Smooth muscle cell (in vitro differentiated cells): ENCODE results near the gene ATRNL1. TPM values are rescaled to one million over a fixed set of nuclear protein-coding genes. Genes with fewer than 3 reads are reported as not detected.

ENCODE experiments used
- DNase-seq: peaks from one replicate; lab custom pipeline; 2025; ENCODE audit not compliant: unreplicated experiment; lab: John Stamatoyannopoulos, UW
- H2AFZ ChIP-seq: fragments of 200-600 bp; sonication (generic); 2 replicates; pipeline ENCODE4 v1.6.0; 2016; ENCODE audit warnings: antibody characterized with exemption, low read depth, mild to moderate bottlenecking
- H3F3A ChIP-seq: fragments of 200-600 bp; sonication (generic); 2 replicates; pipeline ENCODE4 v1.6.0; 2017; ENCODE audit warnings: antibody characterized with exemption, low read depth
- H3K27ac ChIP-seq: fragments of 200-600 bp; sonication (generic); 2 replicates; pipeline ENCODE4 v1.5.1; 2016; ENCODE audit warnings: low read depth, mild to moderate bottlenecking
- H3K27me3 ChIP-seq: fragments of 200-600 bp; sonication (generic); 2 replicates; pipeline ENCODE4 v1.6.1; 2016; ENCODE audit warnings: low read depth, mild to moderate bottlenecking
- H3K36me3 ChIP-seq: fragments of 200-600 bp; sonication (generic); 2 replicates; pipeline ENCODE4 v1.5.1; 2016; ENCODE audit warnings: low read depth
- H3K4me1 ChIP-seq: fragments of 200-600 bp; sonication (generic); 2 replicates; pipeline ENCODE4 v1.5.1; 2016; ENCODE audit warnings: low read depth
- H3K4me2 ChIP-seq: fragments of 200-600 bp; sonication (generic); 2 replicates; pipeline ENCODE4 v1.6.0; 2016; ENCODE audit warnings: mild to moderate bottlenecking
- H3K4me3 ChIP-seq: fragments of 200-600 bp; sonication (generic); 2 replicates; pipeline ENCODE4 v1.5.1; 2016; ENCODE audit warnings: mild to moderate bottlenecking
- H3K79me2 ChIP-seq: fragments of 200-600 bp; sonication (generic); 2 replicates; pipeline ENCODE4 v1.6.0; 2016; ENCODE audit warnings: low read depth, mild to moderate bottlenecking
- H3K9ac ChIP-seq: fragments of 200-600 bp; sonication (generic); 2 replicates; pipeline ENCODE4 v1.6.0; 2016; ENCODE audit warnings: low read depth
- H3K9me3 ChIP-seq: fragments of 200-600 bp; sonication (generic); replicated peaks from 2 replicates; pipeline ENCODE4 v1.5.1; 2016; ENCODE audit warnings: low read depth
- H4K20me1 ChIP-seq: fragments of 200-600 bp; sonication (generic); 2 replicates; pipeline ENCODE4 v1.6.0; 2016; ENCODE audit warnings: low read depth
- WGBS: methylation state at CpG from one replicate; pipeline ENCODE4 v1.1.7; 2016; ENCODE audit warnings: low lambda C conversion rate; 5-methylcytosine and 5-hydroxymethylcytosine counted together
- polyA plus RNA-seq: library from polyadenylated mRNA; unstranded; fragments of >200 nt; fragmentation: Nextera tagmentation; extraction: Ambion mirVana; gene quantifications from 2 replicates; pipeline ENCODE4 v1.2.1, GENCODE V29; 2016
- total RNA-seq: library from RNA; depleted of rRNA; stranded (reverse); fragments of >200 nt; gene quantifications from 2 replicates; pipeline ENCODE4 v1.2.3, GENCODE V29; 2014
- TF ChIP-seq, protein P1 (sequence below): fragments of 200-600 bp; sonication (generic); IDR thresholded peaks from 2 replicates; pipeline ENCODE4 v1.5.1; 2017; ENCODE audit warnings: borderline replicate concordance, mild to moderate bottlenecking, antibody characterized with exemption; ENCODE audit not compliant: insufficient read depth, poor library complexity, severe bottlenecking

The ATRNL1 gene
- total and polyA plus RNA-seq, 2 experiments from 2014 or later: 2.7 to 14.9 TPM

DNA sequence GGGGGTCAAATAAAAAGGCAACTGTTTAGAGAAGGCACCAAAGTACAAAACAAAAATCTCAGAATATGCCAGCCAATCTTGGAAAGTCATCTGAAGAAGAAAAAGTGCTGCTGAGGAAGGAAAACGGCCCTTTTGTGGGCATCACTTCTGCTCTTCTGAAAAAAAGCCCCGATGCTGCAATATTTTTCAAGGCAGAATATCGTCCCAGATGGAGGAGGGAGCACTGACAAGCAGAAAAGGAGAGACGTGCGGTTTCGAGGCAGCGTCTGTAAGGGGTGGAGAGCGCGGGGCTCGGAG, 959 bp upstream of the ATRNL1 start:
- Histone ChIP-seq H3K4me3 (peak overlapping the region; percentile 76), H3K9ac (no peak overlapping the region), H2AFZ (peak overlapping the region; percentile 86), H3K79me2 (no peaks in the 10 kb centered on the region), H3K36me3 (no peaks in the 10 kb centered on the region), H3K9me3 (no peaks in the 10 kb centered on the region), H3F3A (peaks cover 6% of the 10 kb centered on the region), H3K4me1 (peaks cover 9% of the 10 kb centered on the region), H4K20me1 (no peaks in the 10 kb centered on the region), H3K4me2 (peak overlapping the region; percentile 92), H3K27me3 (peaks cover 6% of the 10 kb centered on the region), H3K27ac (no peak overlapping the region)
- TF ChIP-seq, protein P1, sequence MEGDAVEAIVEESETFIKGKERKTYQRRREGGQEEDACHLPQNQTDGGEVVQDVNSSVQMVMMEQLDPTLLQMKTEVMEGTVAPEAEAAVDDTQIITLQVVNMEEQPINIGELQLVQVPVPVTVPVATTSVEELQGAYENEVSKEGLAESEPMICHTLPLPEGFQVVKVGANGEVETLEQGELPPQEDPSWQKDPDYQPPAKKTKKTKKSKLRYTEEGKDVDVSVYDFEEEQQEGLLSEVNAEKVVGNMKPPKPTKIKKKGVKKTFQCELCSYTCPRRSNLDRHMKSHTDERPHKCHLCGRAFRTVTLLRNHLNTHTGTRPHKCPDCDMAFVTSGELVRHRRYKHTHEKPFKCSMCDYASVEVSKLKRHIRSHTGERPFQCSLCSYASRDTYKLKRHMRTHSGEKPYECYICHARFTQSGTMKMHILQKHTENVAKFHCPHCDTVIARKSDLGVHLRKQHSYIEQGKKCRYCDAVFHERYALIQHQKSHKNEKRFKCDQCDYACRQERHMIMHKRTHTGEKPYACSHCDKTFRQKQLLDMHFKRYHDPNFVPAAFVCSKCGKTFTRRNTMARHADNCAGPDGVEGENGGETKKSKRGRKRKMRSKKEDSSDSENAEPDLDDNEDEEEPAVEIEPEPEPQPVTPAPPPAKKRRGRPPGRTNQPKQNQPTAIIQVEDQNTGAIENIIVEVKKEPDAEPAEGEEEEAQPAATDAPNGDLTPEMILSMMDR: no peak
- no peak for DNase-seq
- 3% methylated on average over 10 of the region's 10 CpGs for WGBS

DNA sequence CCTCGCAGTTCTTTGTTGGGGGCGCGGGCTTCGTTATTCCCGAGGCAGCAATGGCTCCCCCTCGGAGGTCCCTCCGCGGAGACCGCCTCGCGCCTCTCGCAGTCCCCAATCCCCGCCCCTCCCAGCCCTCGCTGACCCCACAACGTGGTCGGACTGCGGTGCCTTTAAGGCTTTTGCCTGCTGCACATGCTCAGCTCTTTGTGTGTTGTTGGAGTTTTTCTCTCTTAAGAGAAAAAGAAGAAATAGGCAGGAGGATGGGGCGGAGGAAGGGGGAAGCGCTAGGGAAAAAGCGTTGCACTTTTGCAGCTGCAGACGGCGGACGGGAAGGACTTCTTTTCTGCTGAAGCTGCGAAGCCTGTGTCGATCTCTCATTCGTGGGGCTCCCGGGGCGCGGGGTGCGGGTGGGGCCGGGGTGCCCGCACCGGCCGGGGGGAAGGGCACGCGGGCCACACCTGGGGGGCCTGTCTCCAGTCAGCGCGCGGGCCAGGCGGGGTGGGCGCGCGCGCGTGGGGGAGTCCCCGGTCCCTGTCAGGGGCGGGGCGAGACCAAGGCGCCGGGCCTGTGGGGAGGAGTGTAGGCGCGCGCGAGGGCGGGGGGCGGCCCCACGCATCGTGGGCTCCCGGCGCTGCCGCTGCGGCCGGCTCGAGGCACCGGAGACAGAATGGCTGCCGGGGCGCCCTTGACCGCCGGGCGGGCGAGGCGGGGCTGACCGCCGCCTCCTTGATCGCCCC, 445 bp upstream of the ATRNL1 start:
- peak overlapping the region; percentile 86 for H2AFZ ChIP-seq
- peaks cover 6% of the 10 kb centered on the region for H3K27me3 ChIP-seq
- H3K9me3 ChIP-seq: no peaks in the 10 kb centered on the region
- peak overlapping the region; percentile 44 for H3K27ac ChIP-seq
- peaks cover 9% of the 10 kb centered on the region for H3K4me1 ChIP-seq
- peaks cover 6% of the 10 kb centered on the region for H3F3A ChIP-seq
- TF ChIP-seq, protein P1: no peak
- H3K36me3 ChIP-seq: no peaks in the 10 kb centered on the region
- H3K79me2 ChIP-seq: no peaks in the 10 kb centered on the region
- peak overlapping the region; percentile 76 for H3K4me3 ChIP-seq
- DNase-seq: peak; percentile 47
- H3K9ac ChIP-seq: peak overlapping the region; percentile 78
- WGBS: under 1% methylated on average over 37 of the region's 75 CpGs
- H4K20me1 ChIP-seq: no peaks in the 10 kb centered on the region
- H3K4me2 ChIP-seq: peak overlapping the region; percentile 92

DNA sequence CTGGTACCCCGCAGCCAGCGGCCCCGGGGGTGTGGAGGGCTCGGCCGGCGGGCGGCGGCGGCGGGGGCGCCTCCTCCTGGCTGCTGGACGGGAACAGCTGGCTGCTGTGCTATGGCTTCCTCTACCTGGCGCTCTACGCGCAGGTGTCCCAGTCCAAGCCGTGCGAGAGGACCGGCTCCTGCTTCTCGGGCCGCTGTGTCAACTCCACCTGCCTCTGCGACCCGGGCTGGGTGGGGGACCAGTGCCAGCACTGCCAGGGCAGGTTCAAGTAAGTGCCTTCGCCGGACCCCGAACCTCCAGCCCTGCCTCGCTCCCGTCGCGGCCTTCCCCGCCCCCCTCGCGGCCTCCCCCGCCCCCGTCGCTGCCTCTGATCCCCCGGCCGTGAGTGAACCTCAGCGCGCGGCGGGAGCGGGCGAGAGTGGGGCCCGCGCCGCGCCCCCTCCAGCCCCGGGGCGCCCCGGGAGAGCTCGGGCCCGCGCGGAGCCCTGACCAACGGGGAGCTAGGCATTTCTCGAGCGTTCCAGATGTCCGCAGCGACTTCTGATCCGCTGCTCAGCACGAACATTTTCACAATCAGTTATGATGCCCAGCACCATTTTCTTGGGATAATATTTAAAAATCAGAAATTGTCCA, 727 bp downstream of the ATRNL1 start:
- no peak overlapping the region for H3K9ac ChIP-seq
- H3K4me2 ChIP-seq: peak overlapping the region; percentile 92
- H3K27me3 ChIP-seq: peaks cover 6% of the 10 kb centered on the region
- peak; percentile 27 for DNase-seq
- H4K20me1 ChIP-seq: no peaks in the 10 kb centered on the region
- peaks cover 9% of the 10 kb centered on the region for H3K4me1 ChIP-seq
- WGBS: 1% methylated on average over 29 of the region's 61 CpGs
- no peaks in the 10 kb centered on the region for H3K9me3 ChIP-seq
- H3K4me3 ChIP-seq: peak overlapping the region; percentile 76
- H2AFZ ChIP-seq: peak overlapping the region; percentile 98
- H3K27ac ChIP-seq: no peak overlapping the region
- H3K79me2 ChIP-seq: no peaks in the 10 kb centered on the region
- H3F3A ChIP-seq: peaks cover 6% of the 10 kb centered on the region
- TF ChIP-seq, protein P1: peak; percentile 21
- no peaks in the 10 kb centered on the region for H3K36me3 ChIP-seq
